ENCODE data around the gene FANCE.

The FANCE gene

GRCh38 chr6:35470663-35471120 lies 18.6 kb downstream of the FANCE start:
- Histone ChIP-seq H3K4me3 (ENCODE audit: low read length) (peak overlapping the region; percentile 96), H3K27ac (ENCODE audit: low read length) (no peak overlapping the region), H3K9ac (ENCODE audit: low read length) (peak overlapping the region; percentile 11), H3K9me3 (ENCODE audit: control insufficient read depth, low read depth, low read length) (no peaks in the 10 kb centered on the region), H3K27me3 (ENCODE audit: control insufficient read depth, insufficient read depth, low read length) (peaks cover 7% of the 10 kb centered on the region), H3K4me1 (ENCODE audit: control insufficient read depth, low read depth, low read length) (peaks cover 17% of the 10 kb centered on the region), H3K36me3 (ENCODE audit: control insufficient read depth, low read depth, low read length) (peaks cover 49% of the 10 kb centered on the region)

GRCh38 chr6:35471836-35472345 lies 19.8 kb downstream of the FANCE start:
- H3K27ac ChIP-seq (ENCODE audit: low read length), result no peak overlapping the region
- no peak overlapping the region for H3K4me3 ChIP-seq (ENCODE audit: low read length)
- peaks cover 42% of the 10 kb centered on the region for H3K36me3 ChIP-seq (ENCODE audit: control insufficient read depth, low read depth, low read length)
- no peaks in the 10 kb centered on the region for H3K9me3 ChIP-seq (ENCODE audit: control insufficient read depth, low read depth, low read length)
- H3K4me1 ChIP-seq (ENCODE audit: control insufficient read depth, low read depth, low read length), result peaks cover 17% of the 10 kb centered on the region
- no peak overlapping the region for H3K9ac ChIP-seq (ENCODE audit: low read length)
- H3K27me3 ChIP-seq (ENCODE audit: control insufficient read depth, insufficient read depth, low read length), result peaks cover 7% of the 10 kb centered on the region

DNA sequence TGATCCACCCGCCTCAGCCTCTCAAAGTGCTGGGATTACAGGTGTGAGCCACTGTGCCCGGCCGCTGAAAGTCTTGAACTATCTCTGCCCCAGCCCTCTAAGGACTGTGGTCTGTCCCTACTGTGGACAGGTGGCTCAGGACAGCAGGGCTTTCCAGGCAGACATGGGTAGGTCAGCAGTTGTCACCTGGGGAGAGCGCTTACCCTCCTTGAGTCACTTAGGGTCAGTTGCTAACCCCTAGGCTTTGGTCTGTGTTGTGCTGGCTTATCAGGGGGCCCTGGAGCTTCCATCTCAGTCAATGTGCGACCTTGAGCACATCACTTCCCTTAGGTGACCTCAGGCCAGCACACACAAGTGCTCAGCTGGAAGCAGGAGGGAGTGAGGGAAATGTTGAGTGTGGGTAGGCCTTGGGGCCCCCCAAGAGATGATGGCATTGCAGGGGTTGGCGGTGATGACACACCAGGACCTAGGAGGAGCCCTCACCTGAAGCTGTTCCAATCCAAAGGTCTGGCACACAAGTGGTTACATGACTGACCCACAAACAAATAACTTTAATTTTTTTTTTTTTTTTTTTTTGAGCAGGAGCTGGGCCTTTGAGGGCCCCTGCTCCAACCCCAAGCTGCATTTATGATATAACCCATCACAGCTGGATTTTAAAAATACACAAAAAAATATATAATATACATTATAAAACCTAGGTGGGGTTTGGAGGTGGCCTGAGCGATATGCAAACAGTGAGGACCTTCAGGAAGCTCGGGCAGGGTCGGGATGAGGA lies 21.1 kb downstream of the FANCE start:
- Histone ChIP-seq H3K27ac (ENCODE audit: low read length) (no peak overlapping the region), H3K4me3 (ENCODE audit: low read length) (no peak overlapping the region), H3K36me3 (ENCODE audit: control insufficient read depth, low read depth, low read length) (peaks cover 42% of the 10 kb centered on the region), H3K9ac (ENCODE audit: low read length) (no peak overlapping the region), H3K9me3 (ENCODE audit: control insufficient read depth, low read depth, low read length) (no peaks in the 10 kb centered on the region), H3K4me1 (ENCODE audit: control insufficient read depth, low read depth, low read length) (peaks cover 17% of the 10 kb centered on the region), H3K27me3 (ENCODE audit: control insufficient read depth, insufficient read depth, low read length) (no peaks in the 10 kb centered on the region)

DNA sequence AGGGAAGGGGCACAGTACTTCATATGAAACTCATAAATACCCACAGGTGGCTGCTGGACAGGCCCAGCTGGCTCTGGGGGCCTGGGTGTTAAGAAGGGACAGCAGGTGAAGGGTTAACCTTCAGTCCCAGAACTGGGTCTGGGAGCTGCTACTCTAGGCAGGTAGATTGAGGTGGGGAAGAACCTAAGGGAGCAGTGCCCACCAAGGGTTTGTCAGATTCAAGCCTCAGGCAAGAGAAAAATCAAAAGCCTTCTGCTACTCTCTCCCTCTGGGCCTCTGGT lies 21.7 kb downstream of the FANCE start:
- H3K27me3 ChIP-seq (ENCODE audit: control insufficient read depth, insufficient read depth, low read length), result no peaks in the 10 kb centered on the region
- no peak overlapping the region for H3K27ac ChIP-seq (ENCODE audit: low read length)
- peaks cover 42% of the 10 kb centered on the region for H3K36me3 ChIP-seq (ENCODE audit: control insufficient read depth, low read depth, low read length)
- H3K9ac ChIP-seq (ENCODE audit: low read length), result no peak overlapping the region
- H3K9me3 ChIP-seq (ENCODE audit: control insufficient read depth, low read depth, low read length), result no peaks in the 10 kb centered on the region
- no peak overlapping the region for H3K4me3 ChIP-seq (ENCODE audit: low read length)
- peaks cover 17% of the 10 kb centered on the region for H3K4me1 ChIP-seq (ENCODE audit: control insufficient read depth, low read depth, low read length)

DNA sequence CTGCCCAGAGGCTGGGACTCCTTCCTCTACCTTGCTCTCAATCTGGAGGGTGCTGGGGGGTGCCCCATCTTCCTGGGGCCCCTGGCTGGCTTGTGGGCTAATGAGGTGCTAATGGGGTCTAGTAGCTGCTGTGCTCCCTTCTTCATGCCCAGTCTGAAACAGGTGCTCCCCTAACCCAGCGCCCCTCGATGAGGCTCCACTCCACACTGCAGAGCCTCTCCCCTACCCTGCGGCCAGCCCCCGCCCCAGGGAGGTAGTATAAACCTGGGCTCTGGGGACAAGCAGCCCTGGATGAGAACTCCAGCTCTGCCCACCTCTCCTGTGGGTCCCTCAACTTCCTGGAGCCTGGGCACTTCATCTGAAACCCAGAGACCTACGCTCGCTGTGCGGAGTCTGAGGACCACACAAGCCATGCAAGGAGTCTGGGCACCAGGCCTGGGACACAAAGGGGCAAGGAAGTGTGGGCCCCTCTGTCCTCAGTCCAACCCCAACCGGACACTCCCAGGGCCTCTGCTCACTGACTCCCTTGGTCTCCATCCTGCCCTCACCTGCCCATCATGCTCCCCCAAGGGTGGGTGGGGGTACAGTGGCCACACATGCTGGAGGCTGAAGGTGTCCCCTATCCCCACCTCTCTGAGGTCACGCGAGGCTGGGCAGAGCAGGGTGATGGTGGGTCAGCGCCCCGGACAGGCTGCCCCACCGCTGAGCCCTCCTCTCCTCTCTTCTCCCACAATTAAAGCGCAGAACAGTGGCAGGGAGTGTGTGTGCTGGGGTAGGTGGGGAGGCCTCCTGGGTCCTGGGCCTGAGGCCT lies 22.2 kb downstream of the FANCE start:
- Histone ChIP-seq H3K27me3 (ENCODE audit: control insufficient read depth, insufficient read depth, low read length) (no peaks in the 10 kb centered on the region), H3K9me3 (ENCODE audit: control insufficient read depth, low read depth, low read length) (no peaks in the 10 kb centered on the region), H3K4me3 (ENCODE audit: low read length) (no peak overlapping the region), H3K36me3 (ENCODE audit: control insufficient read depth, low read depth, low read length) (peaks cover 40% of the 10 kb centered on the region), H3K4me1 (ENCODE audit: control insufficient read depth, low read depth, low read length) (peaks cover 17% of the 10 kb centered on the region), H3K9ac (ENCODE audit: low read length) (no peak overlapping the region), H3K27ac (ENCODE audit: low read length) (no peak overlapping the region)

DNA sequence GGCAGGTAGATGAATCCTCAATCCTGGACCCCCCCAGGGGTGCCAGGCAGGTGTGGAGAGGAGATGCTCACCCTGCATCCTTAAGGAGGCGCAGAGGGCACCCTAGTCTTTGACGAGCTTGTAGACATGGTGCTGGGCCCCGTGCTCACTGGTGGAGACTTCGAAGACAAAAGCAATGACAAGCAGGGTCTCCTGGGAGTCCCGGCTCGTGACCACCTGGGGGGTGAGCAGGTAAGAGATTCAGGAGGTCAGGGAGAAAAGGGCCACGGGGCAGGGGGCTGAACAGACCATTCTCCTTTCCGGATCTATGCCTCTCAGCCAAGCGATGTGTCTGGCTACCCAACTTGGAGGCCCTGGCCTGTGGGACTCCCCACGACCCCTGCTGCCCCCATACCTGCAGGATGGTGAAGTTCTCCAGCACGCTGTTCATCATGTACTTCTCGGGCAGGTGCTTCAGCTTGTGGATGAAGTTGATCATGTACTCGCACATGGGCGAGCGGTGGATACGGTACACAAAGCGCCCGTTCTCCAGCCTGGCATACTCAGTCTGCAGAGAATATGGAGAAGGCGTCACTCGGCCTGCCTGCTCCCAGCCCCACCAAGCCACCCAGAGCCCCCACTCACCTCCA lies 22.9 kb downstream of the FANCE start:
- Histone ChIP-seq H3K4me1 (ENCODE audit: control insufficient read depth, low read depth, low read length) (peaks cover 12% of the 10 kb centered on the region), H3K27ac (ENCODE audit: low read length) (no peak overlapping the region), H3K36me3 (ENCODE audit: control insufficient read depth, low read depth, low read length) (peaks cover 33% of the 10 kb centered on the region), H3K9ac (ENCODE audit: low read length) (no peak overlapping the region), H3K27me3 (ENCODE audit: control insufficient read depth, insufficient read depth, low read length) (no peaks in the 10 kb centered on the region), H3K4me3 (ENCODE audit: low read length) (no peak overlapping the region), H3K9me3 (ENCODE audit: control insufficient read depth, low read depth, low read length) (no peaks in the 10 kb centered on the region)

DNA sequence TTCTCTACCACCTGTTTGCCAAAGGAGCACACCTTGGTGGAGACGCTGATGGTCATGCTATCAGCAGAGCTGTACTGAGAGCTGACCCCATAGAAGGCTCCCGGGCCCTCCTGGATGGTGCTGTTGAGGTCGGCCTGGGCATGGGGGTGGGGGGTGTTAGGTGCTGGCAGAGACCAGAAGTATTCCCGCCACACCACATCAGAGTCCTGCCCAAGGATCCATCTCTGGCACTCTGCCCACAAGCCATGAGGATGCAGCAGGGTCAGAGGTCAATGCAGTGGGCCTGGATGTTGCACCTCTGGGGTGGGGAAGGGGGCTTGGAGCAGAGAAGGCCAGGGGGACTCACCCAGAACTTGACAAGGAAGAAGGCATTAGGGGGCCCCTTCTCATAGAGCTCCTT lies 23.4 kb downstream of the FANCE start:
- peaks cover 7% of the 10 kb centered on the region for H3K4me1 ChIP-seq (ENCODE audit: control insufficient read depth, low read depth, low read length)
- H3K27ac ChIP-seq (ENCODE audit: low read length), result no peak overlapping the region
- peaks cover 27% of the 10 kb centered on the region for H3K36me3 ChIP-seq (ENCODE audit: control insufficient read depth, low read depth, low read length)
- no peaks in the 10 kb centered on the region for H3K27me3 ChIP-seq (ENCODE audit: control insufficient read depth, insufficient read depth, low read length)
- H3K9me3 ChIP-seq (ENCODE audit: control insufficient read depth, low read depth, low read length), result no peaks in the 10 kb centered on the region
- H3K9ac ChIP-seq (ENCODE audit: low read length), result no peak overlapping the region
- H3K4me3 ChIP-seq (ENCODE audit: low read length), result no peak overlapping the region

DNA sequence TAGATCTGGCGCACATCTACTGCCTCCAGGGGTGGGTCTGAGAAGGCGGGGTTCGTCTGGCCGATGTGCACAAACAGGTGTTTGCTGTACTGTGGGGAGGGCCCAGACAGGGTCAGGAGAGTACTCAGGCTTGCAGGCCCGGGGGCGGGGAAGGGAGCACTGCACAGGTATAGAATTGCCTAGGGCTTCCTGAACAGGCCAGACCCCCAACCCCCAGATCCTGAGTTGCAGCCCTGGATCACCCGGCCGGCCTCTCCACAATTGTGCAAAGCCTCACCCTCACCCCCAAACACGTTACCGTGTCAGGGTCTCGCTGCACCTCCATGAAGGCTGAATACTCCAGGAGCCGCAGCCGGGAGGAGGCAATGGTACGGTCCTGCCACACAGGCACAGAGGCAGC lies 23.9 kb downstream of the FANCE start:
- Histone ChIP-seq H3K27me3 (ENCODE audit: control insufficient read depth, insufficient read depth, low read length) (no peaks in the 10 kb centered on the region), H3K27ac (ENCODE audit: low read length) (no peak overlapping the region), H3K9ac (ENCODE audit: low read length) (no peak overlapping the region), H3K4me1 (ENCODE audit: control insufficient read depth, low read depth, low read length) (peaks cover 3% of the 10 kb centered on the region), H3K4me3 (ENCODE audit: low read length) (no peak overlapping the region), H3K9me3 (ENCODE audit: control insufficient read depth, low read depth, low read length) (no peaks in the 10 kb centered on the region), H3K36me3 (ENCODE audit: control insufficient read depth, low read depth, low read length) (peaks cover 23% of the 10 kb centered on the region)

GRCh38 chr6:35477028-35477427 lies 24.9 kb downstream of the FANCE start:
- Histone ChIP-seq H3K4me1 (ENCODE audit: control insufficient read depth, low read depth, low read length) (no peaks in the 10 kb centered on the region), H3K9me3 (ENCODE audit: control insufficient read depth, low read depth, low read length) (no peaks in the 10 kb centered on the region), H3K9ac (ENCODE audit: low read length) (no peak overlapping the region), H3K27ac (ENCODE audit: low read length) (no peak overlapping the region), H3K4me3 (ENCODE audit: low read length) (no peak overlapping the region), H3K36me3 (ENCODE audit: control insufficient read depth, low read depth, low read length) (peaks cover 13% of the 10 kb centered on the region), H3K27me3 (ENCODE audit: control insufficient read depth, insufficient read depth, low read length) (no peaks in the 10 kb centered on the region)

DNA sequence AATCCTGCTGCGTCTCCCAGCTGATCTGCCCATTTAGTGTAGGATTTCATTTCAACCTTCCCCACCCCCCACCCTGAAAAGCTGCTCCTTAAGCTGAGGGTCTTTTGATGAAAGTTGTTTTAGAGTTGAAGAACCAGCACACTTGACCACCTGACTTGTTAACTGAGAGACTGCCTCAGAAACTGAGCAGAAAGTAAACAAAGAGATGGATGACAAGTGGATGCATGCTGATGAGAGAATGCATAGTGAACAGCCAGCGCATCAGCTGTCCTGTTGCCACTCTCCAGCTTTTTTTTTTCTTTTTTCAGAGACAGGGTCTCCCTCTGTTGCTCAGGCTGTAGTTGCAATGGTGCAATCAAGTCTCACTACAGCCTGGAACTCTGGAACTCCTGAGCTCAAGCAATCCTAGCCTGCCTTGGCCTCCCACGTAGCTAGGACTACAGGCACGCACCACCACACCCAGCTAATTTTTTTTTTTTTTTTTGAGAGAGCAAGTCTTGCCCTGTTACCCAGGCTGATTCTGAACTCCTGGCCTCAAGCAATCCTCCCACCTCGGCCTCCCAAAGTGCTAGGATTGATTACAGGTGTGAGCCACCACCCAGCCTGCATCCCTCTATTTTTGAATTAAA lies 25.5 kb downstream of the FANCE start:
- Histone ChIP-seq H3K27ac (ENCODE audit: low read length) (no peak overlapping the region), H3K27me3 (ENCODE audit: control insufficient read depth, insufficient read depth, low read length) (no peaks in the 10 kb centered on the region), H3K4me3 (ENCODE audit: low read length) (no peak overlapping the region), H3K9me3 (ENCODE audit: control insufficient read depth, low read depth, low read length) (no peaks in the 10 kb centered on the region), H3K4me1 (ENCODE audit: control insufficient read depth, low read depth, low read length) (no peaks in the 10 kb centered on the region), H3K9ac (ENCODE audit: low read length) (no peak overlapping the region), H3K36me3 (ENCODE audit: control insufficient read depth, low read depth, low read length) (peaks cover 7% of the 10 kb centered on the region)

DNA sequence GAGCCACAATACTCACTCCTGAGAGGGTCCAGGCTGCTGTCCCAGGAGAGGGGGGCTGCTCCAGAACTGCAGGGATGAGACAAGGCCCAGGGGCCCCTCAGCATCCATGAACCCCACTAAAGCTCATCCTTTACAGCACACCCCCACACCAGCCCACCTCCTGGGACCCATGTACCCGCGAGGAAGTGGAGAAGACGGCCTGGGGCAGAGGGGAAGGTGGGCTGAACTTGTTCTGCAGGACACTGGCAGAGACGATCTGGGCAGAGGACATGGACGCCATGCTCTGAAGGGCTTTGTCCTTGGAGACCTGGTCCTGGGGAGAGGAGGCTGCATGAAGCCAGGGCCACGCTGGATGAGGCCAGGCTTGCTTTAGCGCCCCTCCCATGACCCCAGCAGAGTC lies 26.1 kb downstream of the FANCE start:
- Histone ChIP-seq H3K9me3 (ENCODE audit: control insufficient read depth, low read depth, low read length) (no peaks in the 10 kb centered on the region), H3K36me3 (ENCODE audit: control insufficient read depth, low read depth, low read length) (peaks cover 6% of the 10 kb centered on the region), H3K4me1 (ENCODE audit: control insufficient read depth, low read depth, low read length) (no peaks in the 10 kb centered on the region), H3K27me3 (ENCODE audit: control insufficient read depth, insufficient read depth, low read length) (no peaks in the 10 kb centered on the region), H3K4me3 (ENCODE audit: low read length) (no peak overlapping the region), H3K27ac (ENCODE audit: low read length) (no peak overlapping the region), H3K9ac (ENCODE audit: low read length) (no peak overlapping the region)
